ENCODE results near the gene LAIR1.
"Not testable (repeated sequence)": the region's sequence is repeated elsewhere in the genome, so short reads cannot be mapped to it uniquely, and the experiment has no call there.

Gene LAIR1

GRCh38 chr19:54333586-54334298, 31.0 kb downstream of the LAIR1 start:
- Histone ChIP-seq H3K27me3 (ENCODE audit: control insufficient read depth, insufficient read depth, low read length) (no peaks in the 10 kb centered on the region), H3K4me1 (ENCODE audit: control insufficient read depth, insufficient read depth, low read length) (no peaks in the 10 kb centered on the region), H3K27ac (ENCODE audit: low read length) (no peak overlapping the region), H3K4me3 (ENCODE audit: low read length) (no peak overlapping the region), H3K9me3 (ENCODE audit: control insufficient read depth, insufficient read depth, low read length) (peaks cover 2% of the 10 kb centered on the region; the same call in 1 of the 2 replicates), H3K36me3 (ENCODE audit: control insufficient read depth, insufficient read depth, low read length) (no peaks in the 10 kb centered on the region)
- no peak for DNase-seq (ENCODE audit: low read depth, low spot score)
- WGBS (ENCODE audit: insufficient coverage, insufficient read length), result no CpG with 5 or more reads among the region's 3 CpGs

GRCh38 chr19:54332149-54332548, 32.6 kb downstream of the LAIR1 start:
- DNase-seq (ENCODE audit: low read depth, low spot score), result no peak
- no CpG with 5 or more reads among the region's 7 CpGs for WGBS (ENCODE audit: insufficient coverage, insufficient read length)
- Histone ChIP-seq H3K27ac (ENCODE audit: low read length) (no peak overlapping the region), H3K4me3 (ENCODE audit: low read length) (no peak overlapping the region), H3K4me1 (ENCODE audit: control insufficient read depth, insufficient read depth, low read length) (no peaks in the 10 kb centered on the region), H3K9me3 (ENCODE audit: control insufficient read depth, insufficient read depth, low read length) (peaks cover 2% of the 10 kb centered on the region; the same call in 1 of the 2 replicates), H3K27me3 (ENCODE audit: control insufficient read depth, insufficient read depth, low read length) (no peaks in the 10 kb centered on the region), H3K36me3 (ENCODE audit: control insufficient read depth, insufficient read depth, low read length) (no peaks in the 10 kb centered on the region)

- no peaks in the 10 kb centered on the region for H3K36me3 ChIP-seq (ENCODE audit: control insufficient read depth, insufficient read depth, low read length)
- H3K27me3 ChIP-seq (ENCODE audit: control insufficient read depth, insufficient read depth, low read length), result no peaks in the 10 kb centered on the region
- H3K9me3 ChIP-seq (ENCODE audit: control insufficient read depth, insufficient read depth, low read length), result peaks cover 2% of the 10 kb centered on the region; the same call in 1 of the 2 replicates
- no CpG with 5 or more reads among the region's 7 CpGs for WGBS (ENCODE audit: insufficient coverage, insufficient read length)
- DNase-seq (ENCODE audit: low read depth, low spot score), result no peak
- no peak overlapping the region for H3K4me3 ChIP-seq (ENCODE audit: low read length)
- no peak overlapping the region for H3K27ac ChIP-seq (ENCODE audit: low read length)
- H3K4me1 ChIP-seq (ENCODE audit: control insufficient read depth, insufficient read depth, low read length), result no peaks in the 10 kb centered on the region
Measured at GRCh38 chr19:54331626-54332025, 33.1 kb downstream of the LAIR1 start.

GRCh38 chr19:54329476-54330165, 35.1 kb downstream of the LAIR1 start:
- H3K27me3 ChIP-seq (ENCODE audit: control insufficient read depth, insufficient read depth, low read length), result no peaks in the 10 kb centered on the region
- no peaks in the 10 kb centered on the region for H3K36me3 ChIP-seq (ENCODE audit: control insufficient read depth, insufficient read depth, low read length)
- no peak overlapping the region for H3K4me3 ChIP-seq (ENCODE audit: low read length)
- H3K4me1 ChIP-seq (ENCODE audit: control insufficient read depth, insufficient read depth, low read length), result no peaks in the 10 kb centered on the region
- no peak overlapping the region for H3K27ac ChIP-seq (ENCODE audit: low read length)
- WGBS (ENCODE audit: insufficient coverage, insufficient read length), result no CpG with 5 or more reads among the region's 14 CpGs
- peaks cover 2% of the 10 kb centered on the region; the same call in 1 of the 2 replicates for H3K9me3 ChIP-seq (ENCODE audit: control insufficient read depth, insufficient read depth, low read length)
- DNase-seq (ENCODE audit: low read depth, low spot score), result no peak

- not testable (repeated sequence) for H3K36me3 ChIP-seq (ENCODE audit: control insufficient read depth, insufficient read depth, low read length); H3K4me1 ChIP-seq (ENCODE audit: control insufficient read depth, insufficient read depth, low read length); DNase-seq (ENCODE audit: low read depth, low spot score); H3K9me3 ChIP-seq (ENCODE audit: control insufficient read depth, insufficient read depth, low read length); H3K27me3 ChIP-seq (ENCODE audit: control insufficient read depth, insufficient read depth, low read length); H3K27ac ChIP-seq (ENCODE audit: low read length); H3K4me3 ChIP-seq (ENCODE audit: low read length)
- no CpG with 5 or more reads among the region's 5 CpGs for WGBS (ENCODE audit: insufficient coverage, insufficient read length)
Measured at GRCh38 chr19:54328781-54329180, 36.0 kb downstream of the LAIR1 start.

- no peak overlapping the region for H3K27ac ChIP-seq (ENCODE audit: low read length)
- no peaks in the 10 kb centered on the region for H3K27me3 ChIP-seq (ENCODE audit: control insufficient read depth, insufficient read depth, low read length)
- no CpG with 5 or more reads among the region's 5 CpGs for WGBS (ENCODE audit: insufficient coverage, insufficient read length)
Measured at GRCh38 chr19:54325631-54326030, 39.1 kb downstream of the LAIR1 start.

GRCh38 chr19:54325194-54325621, 39.5 kb downstream of the LAIR1 start:
- Histone ChIP-seq H3K27ac (ENCODE audit: low read length) (no peak overlapping the region), H3K4me1 (ENCODE audit: control insufficient read depth, insufficient read depth, low read length) (no peaks in the 10 kb centered on the region), H3K9me3 (ENCODE audit: control insufficient read depth, insufficient read depth, low read length) (no peaks in the 10 kb centered on the region; the same call in 1 of the 2 replicates), H3K4me3 (ENCODE audit: low read length) (no peak overlapping the region), H3K27me3 (ENCODE audit: control insufficient read depth, insufficient read depth, low read length) (no peaks in the 10 kb centered on the region), H3K36me3 (ENCODE audit: control insufficient read depth, insufficient read depth, low read length) (no peaks in the 10 kb centered on the region)
- no CpG with 5 or more reads among the region's 4 CpGs for WGBS (ENCODE audit: insufficient coverage, insufficient read length)
- peak; percentile 9 for DNase-seq (ENCODE audit: low read depth, low spot score)

More at GRCh38 chr19:54325631-54326030, 39.1 kb downstream of the LAIR1 start:
- no peak for DNase-seq (ENCODE audit: low read depth, low spot score)
- Histone ChIP-seq H3K9me3 (ENCODE audit: control insufficient read depth, insufficient read depth, low read length) (peaks cover 2% of the 10 kb centered on the region; the same call in 1 of the 2 replicates), H3K4me3 (ENCODE audit: low read length) (no peak overlapping the region), H3K4me1 (ENCODE audit: control insufficient read depth, insufficient read depth, low read length) (no peaks in the 10 kb centered on the region), H3K36me3 (ENCODE audit: control insufficient read depth, insufficient read depth, low read length) (no peaks in the 10 kb centered on the region)

GRCh38 chr19:54324071-54324470, 40.7 kb downstream of the LAIR1 start:
- Histone ChIP-seq H3K36me3 (ENCODE audit: control insufficient read depth, insufficient read depth, low read length) (no peaks in the 10 kb centered on the region), H3K4me1 (ENCODE audit: control insufficient read depth, insufficient read depth, low read length) (no peaks in the 10 kb centered on the region), H3K27me3 (ENCODE audit: control insufficient read depth, insufficient read depth, low read length) (no peaks in the 10 kb centered on the region), H3K27ac (ENCODE audit: low read length) (no peak overlapping the region), H3K9me3 (ENCODE audit: control insufficient read depth, insufficient read depth, low read length) (no peaks in the 10 kb centered on the region), H3K4me3 (ENCODE audit: low read length) (no peak overlapping the region)
- WGBS (ENCODE audit: insufficient coverage, insufficient read length), result no CpG with 5 or more reads among the region's 3 CpGs
- DNase-seq (ENCODE audit: low read depth, low spot score), result no peak

GRCh38 chr19:54322934-54323333, 41.8 kb downstream of the LAIR1 start:
- not testable (repeated sequence) for H3K27ac ChIP-seq (ENCODE audit: low read length); H3K27me3 ChIP-seq (ENCODE audit: control insufficient read depth, insufficient read depth, low read length); H3K9me3 ChIP-seq (ENCODE audit: control insufficient read depth, insufficient read depth, low read length); H3K36me3 ChIP-seq (ENCODE audit: control insufficient read depth, insufficient read depth, low read length); H3K4me1 ChIP-seq (ENCODE audit: control insufficient read depth, insufficient read depth, low read length); DNase-seq (ENCODE audit: low read depth, low spot score); H3K4me3 ChIP-seq (ENCODE audit: low read length)
- no CpG with 5 or more reads among the region's 13 CpGs for WGBS (ENCODE audit: insufficient coverage, insufficient read length)

GRCh38 chr19:54322295-54322694, 42.4 kb downstream of the LAIR1 start:
- whole genome bisulfite sequencing (ENCODE audit: insufficient coverage, insufficient read length), result no CpG with 5 or more reads among the region's 13 CpGs
- H3K27me3 ChIP-seq (ENCODE audit: control insufficient read depth, insufficient read depth, low read length); H3K4me3 ChIP-seq (ENCODE audit: low read length); H3K36me3 ChIP-seq (ENCODE audit: control insufficient read depth, insufficient read depth, low read length); H3K9me3 ChIP-seq (ENCODE audit: control insufficient read depth, insufficient read depth, low read length); DNase-seq (ENCODE audit: low read depth, low spot score); H3K4me1 ChIP-seq (ENCODE audit: control insufficient read depth, insufficient read depth, low read length); H3K27ac ChIP-seq (ENCODE audit: low read length): not testable (repeated sequence)
